ENCODE data around the gene SMTNL1. TPM values are rescaled to one million over a fixed set of nuclear protein-coding genes. Genes with fewer than 3 reads are reported as not detected.

SMTNL1 gene
- polyA plus RNA-seq, 2 of the 4 experiments (the other 2 are of a cell fraction), result not detected

DNA sequence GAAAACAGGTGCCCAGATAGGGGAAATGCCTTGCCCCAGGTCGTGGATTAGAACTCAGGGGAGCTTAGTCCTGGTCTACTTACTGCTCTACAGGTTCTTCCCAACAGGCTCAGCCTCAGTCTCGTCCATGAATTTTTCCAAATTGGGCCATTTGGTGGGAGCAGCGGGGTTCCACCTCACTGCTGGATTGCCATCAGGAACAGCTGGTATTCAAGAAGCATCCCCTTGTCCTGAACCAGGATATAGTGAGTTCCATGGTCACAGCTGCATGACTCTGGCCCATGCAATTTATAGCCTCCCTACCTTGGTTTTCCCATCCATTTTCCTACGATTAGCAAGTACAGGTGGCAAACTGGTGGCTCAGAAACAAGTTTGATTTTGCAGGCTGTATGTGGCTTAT lies 36.7 kb downstream of the SMTNL1 start:
- TF ChIP-seq HOXA7 (CRISPR knock-in tag; IDR thresholded peaks at IDR 0.05) (no peak), RARB (CRISPR knock-in tag; IDR thresholded peaks at IDR 0.05) (no peak), CBX2 (IDR thresholded peaks at IDR 0.05; ENCODE audit: borderline replicate concordance, low read depth) (no peak), EP300 (IDR thresholded peaks at IDR 0.05) (no peak), MAZ (IDR thresholded peaks at IDR 0.05; ENCODE audit: borderline replicate concordance, low read depth, low read length) (no peak), RCOR1 (IDR thresholded peaks at IDR 0.05; ENCODE audit: low read depth, low read length) (no peak), POLR2A (IDR thresholded peaks at IDR 0.05; ENCODE audit: low read length) (no peak), EHF (CRISPR knock-in tag; IDR thresholded peaks at IDR 0.05) (no peak)
- ChIA-PET POLR2A (interaction anchor here (1.2 kb wide), 1 partner anchor 67 kb away, joined by 3 read pairs; no protein-coding TSS in a partner anchor), CTCF (interaction anchor here (1.2 to 9.2 kb wide), 2 partner anchors 70 to 93 kb away, joined by 3 to 318 read pairs; no protein-coding TSS in a partner anchor)
- Histone ChIP-seq H3K4me3 (no peak overlapping the region), H3K4me2 (no peak overlapping the region), H3K9me3 (no peaks in the 10 kb centered on the region), H3K4me1 (peaks cover 7% of the 10 kb centered on the region; the same call in 2 of the 3 replicates), H3K27ac (no peak overlapping the region)
- DNase-seq (ENCODE audit: low read depth in 1 of 2, low spot score in 1 of 2), result no peak
- no peak for FAIRE-seq
- 20% methylated on average over 4 of the region's 4 CpGs for WGBS (ENCODE audit: missing lambda C conversion rate)
- no peak for ATAC-seq

GRCh38 chr11:57584341-57584740 lies 46.9 kb downstream of the SMTNL1 start:
- no peak overlapping the region for H3K4me3 ChIP-seq
- no peaks in the 10 kb centered on the region for H3K4me1 ChIP-seq
- TF ChIP-seq BHLHE40 (IDR thresholded peaks at IDR 0.05; ENCODE audit: low read depth, low read length) (no peak), CEBPB (IDR thresholded peaks at IDR 0.05) (no peak), SREBF2 (IDR thresholded peaks at IDR 0.05) (no peak), RARB (CRISPR knock-in tag; IDR thresholded peaks at IDR 0.05) (no peak), GATA3 (IDR thresholded peaks at IDR 0.05; ENCODE audit: borderline replicate concordance) (no peak), JUN (IDR thresholded peaks at IDR 0.05) (no peak), RAD21 (conservative IDR thresholded peaks at IDR 0.05 in 1 of 2, IDR thresholded peaks at IDR 0.05 in 1 of 2) (no peak), TP53 (CRISPR knock-in tag; IDR thresholded peaks at IDR 0.05) (no peak), ESRRA (IDR thresholded peaks at IDR 0.05; ENCODE audit: borderline replicate concordance, low read length) (no peak), RNF2 (IDR thresholded peaks at IDR 0.05; ENCODE audit: borderline replicate concordance, low read depth) (no peak), NR3C1 (IDR thresholded peaks at IDR 0.05) (no peak), POLR2AphosphoS2 (conservative IDR thresholded peaks at IDR 0.05; ENCODE audit: low read length) (no peak), BCL3 (IDR thresholded peaks at IDR 0.05) (no peak), EHMT2 (IDR thresholded peaks at IDR 0.05; ENCODE audit: low read depth) (no peak), RFX5 (IDR thresholded peaks at IDR 0.05) (no peak)
- TF ChIP-seq, protein P1, sequence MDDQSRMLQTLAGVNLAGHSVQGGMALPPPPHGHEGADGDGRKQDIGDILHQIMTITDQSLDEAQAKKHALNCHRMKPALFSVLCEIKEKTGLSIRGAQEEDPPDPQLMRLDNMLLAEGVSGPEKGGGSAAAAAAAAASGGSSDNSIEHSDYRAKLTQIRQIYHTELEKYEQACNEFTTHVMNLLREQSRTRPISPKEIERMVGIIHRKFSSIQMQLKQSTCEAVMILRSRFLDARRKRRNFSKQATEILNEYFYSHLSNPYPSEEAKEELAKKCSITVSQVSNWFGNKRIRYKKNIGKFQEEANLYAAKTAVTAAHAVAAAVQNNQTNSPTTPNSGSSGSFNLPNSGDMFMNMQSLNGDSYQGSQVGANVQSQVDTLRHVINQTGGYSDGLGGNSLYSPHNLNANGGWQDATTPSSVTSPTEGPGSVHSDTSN (IDR thresholded peaks at IDR 0.05), result no peak
- TF ChIP-seq, protein P2, sequence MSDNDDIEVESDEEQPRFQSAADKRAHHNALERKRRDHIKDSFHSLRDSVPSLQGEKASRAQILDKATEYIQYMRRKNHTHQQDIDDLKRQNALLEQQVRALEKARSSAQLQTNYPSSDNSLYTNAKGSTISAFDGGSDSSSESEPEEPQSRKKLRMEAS (IDR thresholded peaks at IDR 0.05), result no peak
- POLR2A ChIA-PET, result no interaction called here
- 73% methylated on average over 9 of the region's 9 CpGs for WGBS (ENCODE audit: missing lambda C conversion rate)
- ATAC-seq, result no peak
- no peak overlapping the region for H3K4me2 ChIP-seq
- CTCF ChIA-PET, result interaction anchor here (0.7 to 1.9 kb wide), 6 partner anchors 13 to 242 kb away, joined by 3 to 6 read pairs (median 3); partner anchors contain the start of genes SERPING1 and UBE2L6
- DNase-seq (ENCODE audit: low read depth in 1 of 2, low spot score in 1 of 2), result no peak
- FAIRE-seq, result no peak
- no peak overlapping the region for H3K27ac ChIP-seq
- no peaks in the 10 kb centered on the region for H3K9me3 ChIP-seq

GRCh38 chr11:57585301-57585700 lies 47.9 kb downstream of the SMTNL1 start:
- Histone ChIP-seq H3K4me2 (no peak overlapping the region), H3K4me1 (no peaks in the 10 kb centered on the region), H3K4me3 (no peak overlapping the region), H3K27ac (no peak overlapping the region), H3K9me3 (no peaks in the 10 kb centered on the region)
- ChIA-PET CTCF (interaction anchor here (1.5 kb wide), 1 partner anchor 17 kb away, joined by 3 read pairs; no protein-coding TSS in a partner anchor), POLR2A (no interaction called here)
- DNase-seq (ENCODE audit: low read depth in 1 of 2, low spot score in 1 of 2) (no peak), FAIRE-seq (no peak), ATAC-seq (no peak)
- no peak for TF ChIP-seq EP300 (IDR thresholded peaks at IDR 0.05)
- no peak for TF ChIP-seq EHMT2 (IDR thresholded peaks at IDR 0.05; ENCODE audit: low read depth)
- no peak for TF ChIP-seq NFE2L2 (conservative IDR thresholded peaks at IDR 0.05; ENCODE audit: low read length)
- TF ChIP-seq BCL3 (IDR thresholded peaks at IDR 0.05), result no peak
- TF ChIP-seq RCOR1 (IDR thresholded peaks at IDR 0.05; ENCODE audit: low read depth, low read length), result no peak
- TF ChIP-seq, protein P1 (IDR thresholded peaks at IDR 0.05), result no peak
- TF ChIP-seq JUNB (IDR thresholded peaks at IDR 0.05), result no peak
- TF ChIP-seq KDM1A (IDR thresholded peaks at IDR 0.05; ENCODE audit: low read depth), result no peak
- TF ChIP-seq KDM5A (IDR thresholded peaks at IDR 0.05), result no peak
- no peak for TF ChIP-seq NR3C1 (IDR thresholded peaks at IDR 0.05)
- no peak for TF ChIP-seq GATA3 (IDR thresholded peaks at IDR 0.05; ENCODE audit: borderline replicate concordance)
- no peak for TF ChIP-seq CEBPB (IDR thresholded peaks at IDR 0.05)
- no peak for TF ChIP-seq TFCP2L1 (CRISPR knock-in tag; IDR thresholded peaks at IDR 0.05)
- TF ChIP-seq, protein P3, sequence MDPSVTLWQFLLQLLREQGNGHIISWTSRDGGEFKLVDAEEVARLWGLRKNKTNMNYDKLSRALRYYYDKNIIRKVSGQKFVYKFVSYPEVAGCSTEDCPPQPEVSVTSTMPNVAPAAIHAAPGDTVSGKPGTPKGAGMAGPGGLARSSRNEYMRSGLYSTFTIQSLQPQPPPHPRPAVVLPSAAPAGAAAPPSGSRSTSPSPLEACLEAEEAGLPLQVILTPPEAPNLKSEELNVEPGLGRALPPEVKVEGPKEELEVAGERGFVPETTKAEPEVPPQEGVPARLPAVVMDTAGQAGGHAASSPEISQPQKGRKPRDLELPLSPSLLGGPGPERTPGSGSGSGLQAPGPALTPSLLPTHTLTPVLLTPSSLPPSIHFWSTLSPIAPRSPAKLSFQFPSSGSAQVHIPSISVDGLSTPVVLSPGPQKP (IDR thresholded peaks at IDR 0.05; ENCODE audit: low read depth, low read length), result no peak
